Right lobe of liver (tissue), 6 donors: ENCODE data around the gene ENC1. TPM values are rescaled to one million over a fixed set of nuclear protein-coding genes. Genes with fewer than 3 reads are reported as not detected.

Source experiments
- ATAC-seq, 4 donors: fragments of 200-7000 bp; cut with Tn5 transposase; one replicate each; pipeline ENCODE4 v1.9.1; 2020; ENCODE audit warnings: mild to moderate bottlenecking in 4 of 4, moderate library complexity in 4 of 4
- DNase-seq, 3 donors: peaks; one replicate each; pipeline ENCODE4 v3.0.0-alpha.2; 2020
- H3K27ac ChIP-seq, 3 donors: fragments of 200-600 bp; one replicate each; pipeline ENCODE4 v1.8.0; 2022
- H3K27me3 ChIP-seq, 2 donors: fragments of 200-600 bp; one replicate each; pipeline ENCODE4 v1.8.0; 2022
- H3K36me3 ChIP-seq, 4 donors: fragments of 200-600 bp; sonication (generic) in 1 of 4; one replicate each; pipeline versions ENCODE4 v1.5.1 to v1.8.0; 2017 to 2022; ENCODE audit warnings: control low read depth in 1 of 4
- H3K4me1 ChIP-seq, 4 donors: fragments of 200-600 bp; sonication (generic) in 1 of 4; one replicate each; pipeline versions ENCODE4 v1.5.1 to v1.8.0; 2017 to 2022; ENCODE audit warnings: control low read depth in 1 of 4
- H3K4me3 ChIP-seq, 3 donors: fragments of 200-600 bp; one replicate each; pipeline ENCODE4 v1.8.0; 2022
- H3K9me3 ChIP-seq, 4 donors: fragments of 200-600 bp; sonication (generic) in 1 of 4; one replicate each; pipeline versions ENCODE4 v1.5.1 to v1.8.0; 2017 to 2022; ENCODE audit warnings: control low read depth in 1 of 4
- CTCF ChIP-seq, 4 donors: fragments of 200-600 bp in 3 of 4; fragments of 450-650 bp in 1 of 4; IDR thresholded peaks; one replicate each; pipeline versions ENCODE4 v1.5.1 to v1.8.0; 2016 to 2022; ENCODE audit warnings: antibody characterized with exemption in 4 of 4, mild to moderate bottlenecking in 2 of 4
- POLR2A ChIP-seq: fragments of 450-650 bp; IDR thresholded peaks from one replicate; pipeline ENCODE4 v1.6.1; 2017; ENCODE audit warnings: antibody characterized with exemption, mild to moderate bottlenecking
- WGBS: methylation state at CpG from one replicate; pipeline ENCODE4 v1.1.6; 2018; ENCODE audit warnings: low coverage, low lambda C conversion rate; ENCODE audit not compliant: insufficient coverage; ENCODE audit errors: missing lambda C conversion rate; 5-methylcytosine and 5-hydroxymethylcytosine counted together
- intact Hi-C, 2 donors: fragments of 100-400 bp; cut with DNase I; formaldehyde crosslinking; loops; one replicate each; pipeline versions ENCODE4 v1.11.2 to v1.14.1; 2022
- total RNA-seq, 6 experiments: library from RNA; depleted of rRNA in 2 of 6; stranded (reverse); fragments of >200 nt in 2 of 6; fragmentation: NEBNext Ultra II Directional in 3 of 6; extraction: Animal tissue kit (Norgen Biotek cat#: 25700) in 3 of 6; gene quantifications; one replicate each; pipeline versions ENCODE4 v1.1.0 to v1.2.4, GENCODE V29; 2016 to 2023
- donor health status: DM: no; HTN: yes; CAD: no.
- donor health status: DM: no; HTN: no; CAD: no.
- donor health status: DM: no; HTN: no; CAD: no.
- donor health status: DM: no; HTN: yes; CAD: no.
- donor health status: DM: no; HTN: yes; CAD: no.

Gene ENC1
- total RNA-seq, 6 experiments from 2014 or later = 4.5 to 6.8 (median 5.5) TPM

GRCh38 chr5:74648835-74649293 is 8.3 kb upstream of the ENC1 start:
- Histone ChIP-seq H3K4me1 (no peaks in the 10 kb centered on the region), H3K27me3 (no peaks in the 10 kb centered on the region), H3K9me3 (no peaks in the 10 kb centered on the region), H3K36me3 (no peaks in the 10 kb centered on the region), H3K27ac (no peak overlapping the region), H3K4me3 (no peak overlapping the region)
- intact Hi-C loops = loop anchor here (5.0 to 10.0 kb wide), 3 partner anchors 234 to 747 kb away; no protein-coding TSS in a partner anchor
- TF ChIP-seq CTCF (IDR thresholded peaks at IDR 0.05) (peak; percentile 73 to 85 (median 78)), POLR2A (no peak)
- 10% methylated on average over 6 of the region's 6 CpGs for whole genome bisulfite sequencing
- DNase-seq (no peak), ATAC-seq (peak; percentile 92 to 95 (median 94))

- WGBS = 67% methylated on average over 1 of the region's 1 CpG
- Histone ChIP-seq H3K4me1 (no peaks in the 10 kb centered on the region), H3K27ac (no peak overlapping the region), H3K4me3 (no peak overlapping the region), H3K27me3 (no peaks in the 10 kb centered on the region), H3K36me3 (no peaks in the 10 kb centered on the region), H3K9me3 (no peaks in the 10 kb centered on the region)
- intact Hi-C loops = loop anchor here (5.0 to 10.0 kb wide), 3 partner anchors 232 to 745 kb away; no protein-coding TSS in a partner anchor
- no peak for ATAC-seq
- TF ChIP-seq CTCF (IDR thresholded peaks at IDR 0.05) = no peak
- TF ChIP-seq POLR2A = no peak
- DNase-seq = no peak
Observed at GRCh38 chr5:74647096-74647495, 6.6 kb upstream of the ENC1 start.

- H3K9me3 ChIP-seq = no peaks in the 10 kb centered on the region
- peaks cover 0 to 14% (median 0%) of the 10 kb centered on the region in 4 donors for H3K4me1 ChIP-seq
- ATAC-seq (peak in 2 of 4 donors; percentile 3 to 17), DNase-seq (no peak)
- intact Hi-C loops = loop anchor here (10.0 kb wide), 2 partner anchors 228 to 738 kb away; no protein-coding TSS in a partner anchor
- H3K27me3 ChIP-seq = no peaks in the 10 kb centered on the region
- H3K27ac ChIP-seq = peak overlapping the region in 1 of 3 donors; percentile 91
- no peak overlapping the region for H3K4me3 ChIP-seq
- H3K36me3 ChIP-seq = no peaks in the 10 kb centered on the region
- TF ChIP-seq POLR2A (no peak), CTCF (IDR thresholded peaks at IDR 0.05) (no peak)
- 28% methylated on average over 4 of the region's 4 CpGs for WGBS
Observed at GRCh38 chr5:74643111-74643562, 2.6 kb upstream of the ENC1 start.

GRCh38 chr5:74642543-74642863 is 2.0 kb upstream of the ENC1 start:
- TF ChIP-seq CTCF (IDR thresholded peaks at IDR 0.05) (no peak), POLR2A (no peak)
- WGBS = 59% methylated on average over 5 of the region's 6 CpGs
- intact Hi-C loops = loop anchor here (10.0 kb wide), 2 partner anchors 228 to 738 kb away; no protein-coding TSS in a partner anchor
- no peak for ATAC-seq
- Histone ChIP-seq H3K4me3 (no peak overlapping the region), H3K36me3 (no peaks in the 10 kb centered on the region), H3K4me1 (peaks cover 0 to 15% (median 0%) of the 10 kb centered on the region in 4 donors), H3K9me3 (no peaks in the 10 kb centered on the region), H3K27me3 (no peaks in the 10 kb centered on the region), H3K27ac (peak overlapping the region in 2 of 3 donors; percentile 91 to 92)
- DNase-seq = no peak
